AG09309 (cell line): ENCODE measurements around the gene GDF7.
"Not testable (repeated sequence)": the region's sequence is repeated elsewhere in the genome, so short reads cannot be mapped to it uniquely, and the experiment has no call there.

Source experiments
- DNase-seq: peaks from one replicate; pipeline ENCODE4 v3.0.0-alpha.2; 2010; ENCODE audit warnings: low read depth
- H3K4me3 ChIP-seq: 2 replicates; pipeline ENCODE4 v1.5.1; 2011; ENCODE audit warnings: mild to moderate bottlenecking, low read depth, low read length, moderate library complexity; ENCODE audit not compliant: control insufficient read depth
- CTCF ChIP-seq: IDR thresholded peaks from 2 replicates; pipeline ENCODE4 v1.5.1; 2011; ENCODE audit warnings: mild to moderate bottlenecking, low read depth, low read length, inconsistent platforms; ENCODE audit not compliant: insufficient read depth, control insufficient read depth; ENCODE audit errors: missing control alignments

Gene GDF7

GRCh38 chr2:20707601-20708000 is 40.7 kb downstream of the GDF7 start:
- no peak for TF ChIP-seq CTCF
- no peak overlapping the region for H3K4me3 ChIP-seq
- DNase-seq = no peak

GRCh38 chr2:20711641-20712040 is 44.7 kb downstream of the GDF7 start:
- DNase-seq, H3K4me3 ChIP-seq: not testable (repeated sequence)

- not testable (repeated sequence) for H3K4me3 ChIP-seq, DNase-seq
Observed at GRCh38 chr2:20713585-20713984, 46.6 kb downstream of the GDF7 start.

- not testable (repeated sequence) for DNase-seq, H3K4me3 ChIP-seq
Observed at GRCh38 chr2:20714412-20714811, 47.5 kb downstream of the GDF7 start.

- DNase-seq, H3K4me3 ChIP-seq: not testable (repeated sequence)
Observed at GRCh38 chr2:20716164-20716563, 49.2 kb downstream of the GDF7 start.

GRCh38 chr2:20717641-20718040 is 50.7 kb downstream of the GDF7 start:
- no peak for TF ChIP-seq CTCF
- no peak overlapping the region for H3K4me3 ChIP-seq
- no peak for DNase-seq

GRCh38 chr2:20722592-20723240 is 55.8 kb downstream of the GDF7 start:
- DNase-seq = no peak
- no peak for TF ChIP-seq CTCF
- no peak overlapping the region for H3K4me3 ChIP-seq

GRCh38 chr2:20723543-20723942 is 56.6 kb downstream of the GDF7 start:
- no peak overlapping the region for H3K4me3 ChIP-seq
- no peak for DNase-seq
- no peak for TF ChIP-seq CTCF

- H3K4me3 ChIP-seq = no peak overlapping the region
- no peak for TF ChIP-seq CTCF
- no peak for DNase-seq
Observed at GRCh38 chr2:20724500-20725053, 57.6 kb downstream of the GDF7 start.
